GM19193 (cell line): ENCODE measurements around the gene RXRG.

Source experiments
- POLR2A ChIP-seq: IDR thresholded peaks from 4 replicates; pipeline ENCODE4 v1.6.1; 2011; ENCODE audit not compliant: insufficient read depth, insufficient read length; ENCODE audit errors: extremely low read depth

Gene RXRG

GRCh38 chr1:165444897-165445370 lies at the start of gene RXRG:
Gene RXRG (minus strand): TSS chr1:165445126. CDS start chr1:165444893, 233 bp downstream.
- no peak for TF ChIP-seq POLR2A

GRCh38 chr1:165492845-165493373 lies 48.0 kb upstream of the RXRG start:
- TF ChIP-seq POLR2A: no peak

GRCh38 chr1:165490175-165490574 lies 45.2 kb upstream of the RXRG start:
- no peak for TF ChIP-seq POLR2A

- TF ChIP-seq POLR2A: no peak
Measured at GRCh38 chr1:165487921-165488320, 43.0 kb upstream of the RXRG start.

- no peak for TF ChIP-seq POLR2A
Measured at GRCh38 chr1:165486663-165487062, 41.7 kb upstream of the RXRG start.

GRCh38 chr1:165485716-165486115 lies 40.8 kb upstream of the RXRG start:
- no peak for TF ChIP-seq POLR2A

GRCh38 chr1:165484532-165484931 lies 39.6 kb upstream of the RXRG start:
- TF ChIP-seq POLR2A: no peak

GRCh38 chr1:165483412-165483811 lies 38.5 kb upstream of the RXRG start:
- no peak for TF ChIP-seq POLR2A

- TF ChIP-seq POLR2A: no peak
Measured at GRCh38 chr1:165481820-165482532, 37.0 kb upstream of the RXRG start.

GRCh38 chr1:165476776-165477175 lies 31.9 kb upstream of the RXRG start:
- TF ChIP-seq POLR2A: no peak

- TF ChIP-seq POLR2A: no peak
Measured at GRCh38 chr1:165474196-165474595, 29.3 kb upstream of the RXRG start.

- TF ChIP-seq POLR2A: no peak
Measured at GRCh38 chr1:165473081-165473480, 28.2 kb upstream of the RXRG start.

- no peak for TF ChIP-seq POLR2A
Measured at GRCh38 chr1:165468726-165469249, 23.9 kb upstream of the RXRG start.

GRCh38 chr1:165468253-165468652 lies 23.3 kb upstream of the RXRG start:
- no peak for TF ChIP-seq POLR2A

GRCh38 chr1:165467706-165468105 lies 22.8 kb upstream of the RXRG start:
- no peak for TF ChIP-seq POLR2A

GRCh38 chr1:165463978-165464377 lies 19.1 kb upstream of the RXRG start:
- no peak for TF ChIP-seq POLR2A
